OCI-LY7 (cell line): Measurements from ENCODE around the gene SEZ6L2. TPM values are rescaled to one million over a fixed set of nuclear protein-coding genes. Genes with fewer than 3 reads are reported as not detected.

Experiments
- BruUV-seq: library from RNA; stranded (reverse); fragments of 400-500 nt; replicated peaks from 2 replicates; lab custom pipeline; 2021; lab: Mats Ljungman, UMichigan
- CTCF ChIA-PET: fragments of 300-600 bp; sonication (Branson Sonifier 250); formaldehyde crosslinking; loops from one replicate; lab custom pipeline; 2022; ENCODE audit warnings: antibody characterized with exemption; ENCODE audit not compliant: unreplicated experiment; lab: Charles Lee
- POLR2A ChIA-PET: fragments of 300-600 bp; sonication (Branson Sonifier 250); formaldehyde crosslinking; loops from one replicate; lab custom pipeline; 2022; ENCODE audit warnings: antibody characterized with exemption; lab: Charles Lee
- DNase-seq: peaks from one replicate; pipeline ENCODE4 v3.0.0-alpha.2; 2015; ENCODE audit warnings: low spot score
- H2AFZ ChIP-seq: fragments of 200-600 bp; sonication (generic), shearing (Covaris generic); 2 replicates; pipeline ENCODE4 v1.6.1; 2014; ENCODE audit warnings: mild to moderate bottlenecking, antibody characterized with exemption, low read length, moderate library complexity
- H3K27ac ChIP-seq: fragments of 200-600 bp; sonication (generic); 2 replicates; pipeline ENCODE4 v1.5.1; 2014; ENCODE audit warnings: mixed run types, low read depth, mild to moderate bottlenecking, moderate library complexity, low read length, inconsistent platforms; ENCODE audit not compliant: poor library complexity, severe bottlenecking
- H3K36me3 ChIP-seq: fragments of 200-600 bp; sonication (generic); 2 replicates; pipeline ENCODE4 v1.6.1; 2014; ENCODE audit warnings: mild to moderate bottlenecking, antibody characterized with exemption, low read length, moderate library complexity, mixed read lengths; ENCODE audit not compliant: insufficient read depth
- H3K4me1 ChIP-seq: fragments of 200-600 bp; sonication (generic); 2 replicates; pipeline ENCODE4 v1.5.1; 2014; ENCODE audit warnings: mild to moderate bottlenecking, low read length; ENCODE audit not compliant: insufficient read depth, poor library complexity, severe bottlenecking
- H3K4me2 ChIP-seq: fragments of 200-600 bp; sonication (generic); 2 replicates; pipeline ENCODE4 v1.6.1; 2014; ENCODE audit warnings: mild to moderate bottlenecking, low read length
- H3K4me3 ChIP-seq: fragments of 200-600 bp; sonication (generic); 2 replicates; pipeline ENCODE4 v1.5.1; 2014; ENCODE audit warnings: mild to moderate bottlenecking, low read depth, low read length; ENCODE audit not compliant: poor library complexity, severe bottlenecking
- H3K79me2 ChIP-seq: fragments of 200-600 bp; sonication (generic); 2 replicates; pipeline ENCODE4 v1.6.1; 2016; ENCODE audit warnings: low read depth, mild to moderate bottlenecking, low read length, moderate library complexity, mixed read lengths; ENCODE audit not compliant: insufficient read depth
- H3K9me2 ChIP-seq: fragments of 200-600 bp; sonication (generic); 2 replicates; pipeline ENCODE4 v1.6.1; 2016; ENCODE audit warnings: mild to moderate bottlenecking, low read length, mixed read lengths; ENCODE audit not compliant: insufficient read depth
- H3K9me3 ChIP-seq: fragments of 200-600 bp; sonication (generic); 2 replicates; pipeline ENCODE4 v1.6.1; 2014; ENCODE audit warnings: mild to moderate bottlenecking, mixed run types, low read length, mixed read lengths
- H4K20me1 ChIP-seq: fragments of 200-600 bp; sonication (generic); 2 replicates; pipeline ENCODE4 v1.6.1; 2014; ENCODE audit warnings: mild to moderate bottlenecking, antibody characterized with exemption, low read length, moderate library complexity, mixed read lengths; ENCODE audit not compliant: insufficient read depth
- EZH2phosphoT487 ChIP-seq: fragments of 200-600 bp; sonication (generic); IDR thresholded peaks from 2 replicates; pipeline ENCODE4 v1.6.1; 2018; ENCODE audit warnings: low read depth, borderline replicate concordance, mild to moderate bottlenecking, mixed run types, antibody characterized with exemption, low read length, moderate library complexity, mixed read lengths
- intact Hi-C: fragments of 100-400 bp; cut with micrococcal nuclease; formaldehyde crosslinking; loops from one replicate; pipeline ENCODE4 v1.10.0; 2022; ENCODE audit not compliant: unreplicated experiment
- total RNA-seq, 2 experiments: library from RNA; depleted of rRNA in 1 of 2; stranded (reverse); fragments of >200 nt in 1 of 2; shearing (Covaris generic) in 1 of 2; gene quantifications; 2 replicates each; pipeline ENCODE4 v1.2.3, GENCODE V29; 2014 to 2022
- TF ChIP-seq, protein P1 (sequence below): fragments of 200-600 bp; sonication (generic); conservative IDR thresholded peaks from 2 replicates; pipeline ENCODE4 v1.5.1; 2014; ENCODE audit warnings: mild to moderate bottlenecking, antibody characterized with exemption, low read length, moderate library complexity, mixed read lengths

The SEZ6L2 gene
- total RNA-seq, 2 experiments from 2014 or later: 0.98 to 1.0 TPM

DNA sequence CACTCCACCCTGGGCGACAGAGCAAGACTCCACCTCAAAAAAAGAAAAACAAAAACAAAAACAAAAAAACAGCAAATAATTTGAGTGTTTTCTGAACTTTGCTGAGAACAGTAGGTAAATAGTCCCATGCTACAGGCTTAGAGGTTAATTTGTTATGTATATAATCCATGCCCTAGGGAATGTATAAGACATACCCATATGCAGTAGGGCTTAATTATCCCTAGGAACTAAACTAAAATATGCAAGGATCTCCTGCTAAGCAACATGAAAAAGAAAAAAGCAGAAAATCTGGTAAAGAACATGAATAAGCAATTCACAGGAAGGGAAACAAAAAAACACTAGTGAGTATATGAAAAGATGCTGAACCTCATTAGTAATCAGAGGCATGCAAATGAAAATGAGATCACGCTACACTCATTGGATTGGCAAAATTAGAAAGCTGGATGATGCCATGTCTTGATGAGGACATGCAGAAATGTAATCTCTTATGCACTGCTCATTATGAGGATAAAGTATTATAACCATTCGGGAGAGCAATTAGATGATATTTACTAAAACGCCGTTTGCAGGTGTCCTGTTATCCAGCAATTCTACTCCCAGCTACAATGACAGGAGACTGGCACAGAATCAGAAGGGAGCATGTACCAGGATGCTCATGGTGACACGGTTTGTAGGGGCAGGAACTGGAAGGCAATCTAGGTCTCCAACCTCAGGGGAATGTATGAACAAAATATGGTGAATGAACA, 21.1 kb upstream of the SEZ6L2 start:
- ChIA-PET CTCF (no interaction called here), POLR2A (interaction anchor here (0.9 kb wide), 1 partner anchor 41 kb away, joined by 3 read pairs; no protein-coding TSS in a partner anchor)
- no peak overlapping the region for H2AFZ ChIP-seq
- H3K9me2 ChIP-seq: no peaks in the 10 kb centered on the region
- H3K4me1 ChIP-seq: peaks cover 10% of the 10 kb centered on the region
- H3K27ac ChIP-seq: no peak overlapping the region
- no peak overlapping the region for H3K4me2 ChIP-seq
- TF ChIP-seq, protein P1, sequence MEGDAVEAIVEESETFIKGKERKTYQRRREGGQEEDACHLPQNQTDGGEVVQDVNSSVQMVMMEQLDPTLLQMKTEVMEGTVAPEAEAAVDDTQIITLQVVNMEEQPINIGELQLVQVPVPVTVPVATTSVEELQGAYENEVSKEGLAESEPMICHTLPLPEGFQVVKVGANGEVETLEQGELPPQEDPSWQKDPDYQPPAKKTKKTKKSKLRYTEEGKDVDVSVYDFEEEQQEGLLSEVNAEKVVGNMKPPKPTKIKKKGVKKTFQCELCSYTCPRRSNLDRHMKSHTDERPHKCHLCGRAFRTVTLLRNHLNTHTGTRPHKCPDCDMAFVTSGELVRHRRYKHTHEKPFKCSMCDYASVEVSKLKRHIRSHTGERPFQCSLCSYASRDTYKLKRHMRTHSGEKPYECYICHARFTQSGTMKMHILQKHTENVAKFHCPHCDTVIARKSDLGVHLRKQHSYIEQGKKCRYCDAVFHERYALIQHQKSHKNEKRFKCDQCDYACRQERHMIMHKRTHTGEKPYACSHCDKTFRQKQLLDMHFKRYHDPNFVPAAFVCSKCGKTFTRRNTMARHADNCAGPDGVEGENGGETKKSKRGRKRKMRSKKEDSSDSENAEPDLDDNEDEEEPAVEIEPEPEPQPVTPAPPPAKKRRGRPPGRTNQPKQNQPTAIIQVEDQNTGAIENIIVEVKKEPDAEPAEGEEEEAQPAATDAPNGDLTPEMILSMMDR: no peak
- TF ChIP-seq EZH2phosphoT487: no peak
- H3K4me3 ChIP-seq: no peak overlapping the region
- BruUV-seq: no TSS peak
- intact Hi-C loops: no loop called here
- no peaks in the 10 kb centered on the region for H3K9me3 ChIP-seq
- H3K79me2 ChIP-seq: peaks cover 12% of the 10 kb centered on the region; the same call in 1 of the 2 replicates
- H4K20me1 ChIP-seq: peaks cover 13% of the 10 kb centered on the region; the same call in 1 of the 2 replicates
- no peak for DNase-seq
- H3K36me3 ChIP-seq: peaks cover 49% of the 10 kb centered on the region; the same call in 1 of the 2 replicates

GRCh38 chr16:29916979-29917378, 17.6 kb upstream of the SEZ6L2 start:
- H2AFZ ChIP-seq: no peak overlapping the region
- no peak overlapping the region for H3K4me2 ChIP-seq
- no peaks in the 10 kb centered on the region for H3K79me2 ChIP-seq
- no TSS peak for BruUV-seq
- CTCF ChIA-PET: no interaction called here
- H3K9me2 ChIP-seq: no peaks in the 10 kb centered on the region
- H4K20me1 ChIP-seq: peaks cover 9% of the 10 kb centered on the region; the same call in 1 of the 2 replicates
- H3K4me1 ChIP-seq: no peaks in the 10 kb centered on the region
- peaks cover 42% of the 10 kb centered on the region; the same call in 1 of the 2 replicates for H3K36me3 ChIP-seq
- no peak overlapping the region for H3K27ac ChIP-seq
- TF ChIP-seq, protein P1: no peak
- TF ChIP-seq EZH2phosphoT487: no peak
- H3K9me3 ChIP-seq: no peaks in the 10 kb centered on the region
- intact Hi-C loops: no loop called here
- POLR2A ChIA-PET: interaction anchor here (2.1 kb wide), 1 partner anchor 9 kb away, joined by 8 read pairs; the partner anchor contains the start of gene KCTD13
- DNase-seq: no peak
- no peak overlapping the region for H3K4me3 ChIP-seq
